ENCODE results near the gene TCEANC.

The TCEANC gene

GRCh38 chrX:13689741-13690211, 36.8 kb downstream of the TCEANC start:
- no peak for DNase-seq (ENCODE audit: low spot score)
- TF ChIP-seq, protein P1, sequence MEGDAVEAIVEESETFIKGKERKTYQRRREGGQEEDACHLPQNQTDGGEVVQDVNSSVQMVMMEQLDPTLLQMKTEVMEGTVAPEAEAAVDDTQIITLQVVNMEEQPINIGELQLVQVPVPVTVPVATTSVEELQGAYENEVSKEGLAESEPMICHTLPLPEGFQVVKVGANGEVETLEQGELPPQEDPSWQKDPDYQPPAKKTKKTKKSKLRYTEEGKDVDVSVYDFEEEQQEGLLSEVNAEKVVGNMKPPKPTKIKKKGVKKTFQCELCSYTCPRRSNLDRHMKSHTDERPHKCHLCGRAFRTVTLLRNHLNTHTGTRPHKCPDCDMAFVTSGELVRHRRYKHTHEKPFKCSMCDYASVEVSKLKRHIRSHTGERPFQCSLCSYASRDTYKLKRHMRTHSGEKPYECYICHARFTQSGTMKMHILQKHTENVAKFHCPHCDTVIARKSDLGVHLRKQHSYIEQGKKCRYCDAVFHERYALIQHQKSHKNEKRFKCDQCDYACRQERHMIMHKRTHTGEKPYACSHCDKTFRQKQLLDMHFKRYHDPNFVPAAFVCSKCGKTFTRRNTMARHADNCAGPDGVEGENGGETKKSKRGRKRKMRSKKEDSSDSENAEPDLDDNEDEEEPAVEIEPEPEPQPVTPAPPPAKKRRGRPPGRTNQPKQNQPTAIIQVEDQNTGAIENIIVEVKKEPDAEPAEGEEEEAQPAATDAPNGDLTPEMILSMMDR (IDR thresholded peaks at IDR 0.05; ENCODE audit: extremely low read depth, insufficient read depth, missing control alignments), result no peak
- in situ Hi-C loops (cut with MboI; ENCODE audit: low pct_unique_long_range_greater_than_20kb, low sequenced_read_pairs, unreplicated experiment), result loop anchor here (25.0 kb wide), 2 partner anchors 102 to 702 kb away; partner anchors contain the start of gene TMSB4X

DNA sequence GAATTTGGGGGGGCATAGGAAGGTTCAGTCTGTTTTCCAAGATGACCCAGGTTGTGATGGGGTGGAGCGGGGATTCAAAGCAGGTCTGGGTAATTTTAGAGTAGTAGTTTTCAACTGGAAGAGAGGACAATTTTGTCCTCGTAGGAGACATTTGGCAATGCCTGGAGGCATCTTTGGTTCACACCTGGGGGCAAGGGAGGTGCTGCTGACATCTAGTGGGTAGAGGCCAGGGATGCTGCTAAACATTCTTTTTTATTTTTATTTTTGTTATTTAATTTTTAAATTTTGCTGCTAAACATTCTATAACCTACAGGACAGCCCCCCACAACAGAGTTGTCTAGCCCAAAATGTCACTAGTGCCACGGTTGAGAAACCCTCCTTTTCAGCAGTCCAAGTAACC, 37.9 kb downstream of the TCEANC start:
- in situ Hi-C loops (cut with MboI; ENCODE audit: low pct_unique_long_range_greater_than_20kb, low sequenced_read_pairs, unreplicated experiment), result loop anchor here (25.0 kb wide), 2 partner anchors 104 to 704 kb away; partner anchors contain the start of gene TMSB4X
- DNase-seq (ENCODE audit: low spot score), result no peak
- TF ChIP-seq, protein P1 (IDR thresholded peaks at IDR 0.05; ENCODE audit: extremely low read depth, insufficient read depth, missing control alignments), result peak; percentile 42

DNA sequence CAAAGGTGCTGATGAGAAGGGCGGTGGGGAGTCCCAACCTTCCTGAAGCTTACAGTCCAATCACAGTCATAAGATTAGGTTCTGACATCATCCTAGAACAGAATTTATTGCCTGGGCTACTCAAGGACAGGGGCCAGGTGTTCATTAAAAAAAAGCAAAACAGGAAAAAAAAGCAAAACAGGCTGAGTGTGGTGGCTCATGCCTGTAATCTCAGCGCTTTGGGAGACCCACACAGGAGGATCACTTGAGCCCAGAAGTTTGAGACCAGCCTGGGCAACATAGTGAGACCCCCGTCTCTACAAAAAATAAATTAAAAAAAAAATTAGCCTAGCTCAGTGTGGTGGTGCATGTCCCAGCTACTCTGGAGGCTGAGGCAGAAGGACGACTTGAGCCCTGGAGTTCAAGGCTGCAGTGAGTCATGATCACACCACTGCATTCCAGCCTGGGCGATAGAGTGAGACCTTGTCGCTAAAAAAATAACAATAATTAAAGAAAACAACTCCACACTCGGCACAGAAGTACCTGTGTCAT, 39.0 kb downstream of the TCEANC start:
- TF ChIP-seq, protein P1 (IDR thresholded peaks at IDR 0.05; ENCODE audit: extremely low read depth, insufficient read depth, missing control alignments), result no peak
- DNase-seq (ENCODE audit: low spot score), result no peak
- in situ Hi-C loops (cut with MboI; ENCODE audit: low pct_unique_long_range_greater_than_20kb, low sequenced_read_pairs, unreplicated experiment), result loop anchor here (25.0 kb wide), 2 partner anchors 105 to 705 kb away; partner anchors contain the start of gene TMSB4X

DNA sequence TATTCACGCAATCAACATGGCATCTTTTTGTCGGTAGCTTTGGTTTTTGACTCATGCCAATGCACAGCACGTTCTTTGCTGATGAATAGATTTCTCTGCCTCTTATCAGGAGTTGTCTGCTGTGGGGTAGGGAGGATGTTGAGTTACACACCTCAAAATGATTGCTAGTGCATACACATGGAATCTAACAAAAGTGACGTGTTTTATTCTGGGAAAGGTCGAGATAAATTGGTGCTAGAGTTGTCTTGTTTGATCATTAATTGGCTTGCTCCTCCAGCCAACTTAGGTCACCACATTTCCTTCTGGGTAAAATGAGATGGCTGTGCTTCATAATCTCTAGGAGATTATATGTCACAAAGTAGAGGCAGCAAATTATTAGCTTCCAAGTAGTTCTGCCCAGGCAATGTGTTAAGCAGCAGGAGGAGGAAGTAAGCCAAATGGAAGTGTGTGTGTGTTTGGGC, 39.9 kb downstream of the TCEANC start:
- in situ Hi-C loops (cut with MboI; ENCODE audit: low pct_unique_long_range_greater_than_20kb, low sequenced_read_pairs, unreplicated experiment), result loop anchor here (25.0 kb wide), 2 partner anchors 106 to 706 kb away; partner anchors contain the start of gene TMSB4X
- TF ChIP-seq, protein P1 (IDR thresholded peaks at IDR 0.05; ENCODE audit: extremely low read depth, insufficient read depth, missing control alignments), result no peak
- no peak for DNase-seq (ENCODE audit: low spot score)

DNA sequence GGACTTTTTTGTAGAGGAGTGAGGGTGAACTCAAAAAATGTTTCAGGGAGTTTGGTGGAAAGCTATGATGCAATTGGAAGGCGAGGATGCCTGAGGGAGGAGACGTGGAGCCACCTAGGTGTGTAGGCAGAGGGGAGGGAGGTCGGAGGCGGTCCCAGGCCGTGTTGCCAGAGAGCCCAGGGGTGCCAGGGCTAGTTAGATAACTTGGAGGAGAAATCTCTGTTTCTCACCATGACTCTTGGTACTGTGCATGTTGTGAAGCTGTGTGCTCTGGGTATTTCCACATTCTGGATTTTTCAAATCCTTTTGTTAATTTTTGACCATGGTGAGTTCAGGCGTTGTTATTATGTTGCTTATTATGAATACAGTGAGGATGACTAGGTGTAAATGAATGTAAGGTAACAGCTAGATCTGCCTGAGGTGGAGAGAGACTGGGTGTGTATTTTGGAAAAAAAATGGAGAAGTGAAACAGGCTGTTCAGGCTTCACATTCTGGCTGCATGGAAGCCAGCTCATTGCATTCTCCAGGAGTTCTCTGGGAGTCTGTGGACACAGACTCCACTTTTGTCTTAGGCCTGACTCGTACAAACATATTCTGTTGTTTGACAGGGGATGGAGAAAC, 40.5 kb downstream of the TCEANC start:
- TF ChIP-seq, protein P1 (IDR thresholded peaks at IDR 0.05; ENCODE audit: extremely low read depth, insufficient read depth, missing control alignments), result no peak
- no peak for DNase-seq (ENCODE audit: low spot score)
- in situ Hi-C loops (cut with MboI; ENCODE audit: low pct_unique_long_range_greater_than_20kb, low sequenced_read_pairs, unreplicated experiment), result loop anchor here (25.0 kb wide), 2 partner anchors 106 to 706 kb away; partner anchors contain the start of gene TMSB4X

DNA sequence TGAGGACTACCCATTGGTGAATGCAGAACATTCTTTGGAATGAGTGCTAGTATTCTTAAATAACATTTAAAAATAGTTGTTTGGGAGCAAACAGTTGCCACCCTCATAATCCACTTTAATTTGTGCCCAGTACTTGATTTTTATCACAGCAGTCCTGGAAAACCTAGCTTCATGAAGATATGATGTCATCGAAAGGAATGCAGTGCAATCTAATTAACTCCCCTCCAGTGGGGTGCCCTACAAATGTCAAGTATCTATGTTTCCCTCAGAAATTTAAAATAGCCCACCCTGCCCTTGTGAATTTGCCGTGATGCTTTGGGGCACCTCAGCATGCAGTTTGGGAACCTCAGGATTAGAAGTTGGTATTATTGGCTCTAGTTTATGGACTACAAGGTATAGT, 41.4 kb downstream of the TCEANC start:
- in situ Hi-C loops (cut with MboI; ENCODE audit: low pct_unique_long_range_greater_than_20kb, low sequenced_read_pairs, unreplicated experiment), result loop anchor here (25.0 kb wide), 2 partner anchors 107 to 707 kb away; partner anchors contain the start of gene TMSB4X
- TF ChIP-seq, protein P1 (IDR thresholded peaks at IDR 0.05; ENCODE audit: extremely low read depth, insufficient read depth, missing control alignments), result no peak
- no peak for DNase-seq (ENCODE audit: low spot score)

Measured in GM13977 (cell line).